Right lobe of liver (tissue), 4 donors: ENCODE measurements around the gene MX2.

Experiments used
- CTCF ChIP-seq, 4 donors: fragments of 200-600 bp in 3 of 4; fragments of 450-650 bp in 1 of 4; IDR thresholded peaks; one replicate each; pipeline versions ENCODE4 v1.5.1 to v1.8.0; 2016 to 2022; ENCODE audit warnings: antibody characterized with exemption in 4 of 4, mild to moderate bottlenecking in 2 of 4
- POLR2A ChIP-seq: fragments of 450-650 bp; IDR thresholded peaks from one replicate; pipeline ENCODE4 v1.6.1; 2017; ENCODE audit warnings: antibody characterized with exemption, mild to moderate bottlenecking
- donor health status: DM: no; HTN: no; CAD: no.
- donor health status: DM: no; HTN: no; CAD: no.
- donor health status: DM: no; HTN: yes; CAD: no.

- no peak for TF ChIP-seq CTCF (IDR thresholded peaks at IDR 0.05)
- TF ChIP-seq POLR2A, result no peak
Measured at GRCh38 chr21:41441546-41441945, 79.7 kb downstream of the MX2 start.
